GM12878 (cell line): ENCODE data around the gene ZSCAN32. TPM values are rescaled to one million over a fixed set of nuclear protein-coding genes. Genes with fewer than 3 reads are reported as not detected.

ENCODE experiments used
- IRF4 ChIP-seq: IDR thresholded peaks from 2 replicates; pipeline ENCODE4 v1.6.1; 2011; ENCODE audit warnings: low read depth, low read length
- LARP7 ChIP-seq: fragments of 450-650 bp; IDR thresholded peaks from 2 replicates; pipeline ENCODE4 v1.6.1; 2017; ENCODE audit warnings: mild to moderate bottlenecking
- SP1 ChIP-seq: IDR thresholded peaks from one replicate; pipeline ENCODE4 v1.6.1; 2011; ENCODE audit warnings: low read depth, low read length
- TBL1XR1 ChIP-seq: IDR thresholded peaks from 2 replicates; pipeline ENCODE4 v1.6.1; 2012; ENCODE audit warnings: low read depth, low read length, improper control_type of control experiment
- TCF7 ChIP-seq: IDR thresholded peaks from 2 replicates; pipeline ENCODE4 v1.6.1; 2014; ENCODE audit warnings: antibody characterized with exemption, borderline replicate concordance
- WRNIP1 ChIP-seq: IDR thresholded peaks from 2 replicates; pipeline ENCODE4 v1.6.1; 2011; ENCODE audit warnings: low read depth, low read length, improper control_type of control experiment, borderline replicate concordance
- polyA plus RNA-seq, 11 experiments: library from polyadenylated mRNA; depleted of rRNA in 4 of 11; unstranded in 6 of 11; stranded (reverse) in 5 of 11; fragments of >200 nt; fragmentation: Nextera tagmentation in 4 of 11; fragmentation: Illumina TruSeq in 1 of 11; extraction: Ambion mirVana in 4 of 11; extraction: Trizol in 1 of 11; gene quantifications; 1 replicate in 1 of 11; 2 replicates in 10 of 11; pipeline versions ENCODE4 v1.2.1 to v1.2.3, GENCODE V29; 2011 to 2016; ENCODE audit warnings: inconsistent platforms in 2 of 11, missing spikeins in 2 of 11, low read depth in 1 of 11
- total RNA-seq, 4 experiments: library from RNA; depleted of rRNA in 3 of 4; stranded (reverse); fragments of >200 nt in 3 of 4; fragmentation: Illumina TruSeq in 1 of 4; extraction: Trizol in 1 of 4; gene quantifications; 2 replicates each; pipeline versions ENCODE4 v1.2.1 to v1.2.3, GENCODE V29; 2013 to 2021
- TF ChIP-seq, protein P1 (sequence below): fragments of 450-650 bp; formaldehyde crosslinking; IDR thresholded peaks from 2 replicates; pipeline ENCODE4 v1.5.0; 2022; ENCODE audit warnings: mild to moderate bottlenecking, missing genetic modification characterization

ZSCAN32 gene
- total and polyA plus RNA-seq, 10 of the 15 experiments (the other 5 are each of a cell fraction or from before 2014, with no cell fraction given), result 9.6 to 23.8 (median 15.5) TPM

DNA sequence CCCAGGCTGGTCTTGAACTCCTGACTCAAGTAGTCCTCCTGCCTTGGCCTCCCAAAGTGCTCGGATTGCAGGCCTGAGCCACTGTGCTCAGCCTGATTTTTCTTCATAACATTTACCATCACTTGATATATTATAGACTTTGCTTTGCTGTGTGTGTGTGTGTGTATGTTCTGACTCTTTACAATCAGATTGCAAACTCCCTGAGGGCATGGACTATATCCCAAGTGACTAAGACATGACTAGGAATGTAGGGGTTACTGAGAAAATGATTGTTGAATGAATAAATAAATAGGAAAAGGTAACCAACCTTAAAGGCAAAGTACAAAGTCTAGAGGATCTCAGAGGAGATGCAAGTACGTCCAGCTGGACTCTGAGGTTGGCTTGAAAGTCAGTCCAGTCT is 54.8 kb downstream of the ZSCAN32 start (continued):
- TF ChIP-seq, protein P1, sequence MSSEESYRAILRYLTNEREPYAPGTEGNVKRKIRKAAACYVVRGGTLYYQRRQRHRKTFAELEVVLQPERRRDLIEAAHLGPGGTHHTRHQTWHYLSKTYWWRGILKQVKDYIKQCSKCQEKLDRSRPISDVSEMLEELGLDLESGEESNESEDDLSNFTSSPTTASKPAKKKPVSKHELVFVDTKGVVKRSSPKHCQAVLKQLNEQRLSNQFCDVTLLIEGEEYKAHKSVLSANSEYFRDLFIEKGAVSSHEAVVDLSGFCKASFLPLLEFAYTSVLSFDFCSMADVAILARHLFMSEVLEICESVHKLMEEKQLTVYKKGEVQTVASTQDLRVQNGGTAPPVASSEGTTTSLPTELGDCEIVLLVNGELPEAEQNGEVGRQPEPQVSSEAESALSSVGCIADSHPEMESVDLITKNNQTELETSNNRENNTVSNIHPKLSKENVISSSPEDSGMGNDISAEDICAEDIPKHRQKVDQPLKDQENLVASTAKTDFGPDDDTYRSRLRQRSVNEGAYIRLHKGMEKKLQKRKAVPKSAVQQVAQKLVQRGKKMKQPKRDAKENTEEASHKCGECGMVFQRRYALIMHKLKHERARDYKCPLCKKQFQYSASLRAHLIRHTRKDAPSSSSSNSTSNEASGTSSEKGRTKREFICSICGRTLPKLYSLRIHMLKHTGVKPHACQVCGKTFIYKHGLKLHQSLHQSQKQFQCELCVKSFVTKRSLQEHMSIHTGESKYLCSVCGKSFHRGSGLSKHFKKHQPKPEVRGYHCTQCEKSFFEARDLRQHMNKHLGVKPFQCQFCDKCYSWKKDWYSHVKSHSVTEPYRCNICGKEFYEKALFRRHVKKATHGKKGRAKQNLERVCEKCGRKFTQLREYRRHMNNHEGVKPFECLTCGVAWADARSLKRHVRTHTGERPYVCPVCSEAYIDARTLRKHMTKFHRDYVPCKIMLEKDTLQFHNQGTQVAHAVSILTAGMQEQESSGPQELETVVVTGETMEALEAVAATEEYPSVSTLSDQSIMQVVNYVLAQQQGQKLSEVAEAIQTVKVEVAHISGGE, result no peak
- no peak for TF ChIP-seq WRNIP1
- TF ChIP-seq TCF7, result no peak
- no peak for TF ChIP-seq SP1
- no peak for TF ChIP-seq TBL1XR1
- no peak for TF ChIP-seq IRF4
- TF ChIP-seq LARP7, result no peak

Other genes starting within 250 kb of the ZSCAN32 start
Only the 7 nearest of the 14 such genes appear.
- 2.5 and 2.8 TPM in 2 replicates for gene TIGD7, start 95.6 kb downstream of the ZSCAN32 start, total RNA-seq (2014; rRNA removed)
- 2.5 and 3.1 TPM in 2 replicates for gene TIGD7, start 95.6 kb downstream of the ZSCAN32 start, total RNA-seq (2014; rRNA removed; fragmentation: Illumina TruSeq; extraction: Trizol)
- gene TIGD7, start 95.6 kb downstream of the ZSCAN32 start, total RNA-seq (2021), result 1.9 and 2.0 TPM in 2 replicates
- gene TIGD7, start 95.6 kb downstream of the ZSCAN32 start, polyA plus RNA-seq (2011; rRNA removed), result 3.8 and 5.3 TPM in 2 replicates
- gene TIGD7, start 95.6 kb downstream of the ZSCAN32 start, polyA plus RNA-seq (2014; fragmentation: Illumina TruSeq; extraction: Trizol), result 3.6 and 4.3 TPM in 2 replicates
- under 1 TPM; 0.37 to 0.77 TPM for gene TIGD7, start 95.6 kb downstream of the ZSCAN32 start, polyA plus RNA-seq (2014; fragmentation: Nextera tagmentation; extraction: Ambion mirVana)
- 2.0 and 3.0 TPM in 2 replicates for gene TIGD7, start 95.6 kb downstream of the ZSCAN32 start, polyA plus RNA-seq (2014; rRNA removed)
- 1 to 10 TPM; 3.0 to 3.4 TPM for gene TIGD7, start 95.6 kb downstream of the ZSCAN32 start, polyA plus RNA-seq (2016; fragmentation: Nextera tagmentation; extraction: Ambion mirVana)
- gene ZNF75A, start 95.5 kb downstream of the ZSCAN32 start, total RNA-seq (2014; rRNA removed), result 14.0 and 17.7 TPM in 2 replicates
- 21.2 and 21.7 TPM in 2 replicates for gene ZNF75A, start 95.5 kb downstream of the ZSCAN32 start, total RNA-seq (2014; rRNA removed; fragmentation: Illumina TruSeq; extraction: Trizol)
- gene ZNF75A, start 95.5 kb downstream of the ZSCAN32 start, total RNA-seq (2021), result 13.7 and 15.7 TPM in 2 replicates
- gene ZNF75A, start 95.5 kb downstream of the ZSCAN32 start, polyA plus RNA-seq (2011; rRNA removed), result 14.3 and 19.3 TPM in 2 replicates
- 20.1 and 27.9 TPM in 2 replicates for gene ZNF75A, start 95.5 kb downstream of the ZSCAN32 start, polyA plus RNA-seq (2014; fragmentation: Illumina TruSeq; extraction: Trizol)
- gene ZNF75A, start 95.5 kb downstream of the ZSCAN32 start, polyA plus RNA-seq (2014; fragmentation: Nextera tagmentation; extraction: Ambion mirVana), result 1 to 10 TPM; 7.4 to 8.7 TPM
- 15.8 and 19.1 TPM in 2 replicates for gene ZNF75A, start 95.5 kb downstream of the ZSCAN32 start, polyA plus RNA-seq (2014; rRNA removed)
- gene ZNF75A, start 95.5 kb downstream of the ZSCAN32 start, polyA plus RNA-seq (2016; fragmentation: Nextera tagmentation; extraction: Ambion mirVana), result 10 to 100 TPM; 16.5 to 18.7 TPM
- gene OR2C1, start 45.1 kb downstream of the ZSCAN32 start, total RNA-seq (2014; rRNA removed), result not detected in 2 replicates
- gene OR2C1, start 45.1 kb downstream of the ZSCAN32 start, total RNA-seq (2014; rRNA removed; fragmentation: Illumina TruSeq; extraction: Trizol), result not detected in 2 replicates
- 0.21 TPM in 1 of 2 replicates, not detected in the other for gene OR2C1, start 45.1 kb downstream of the ZSCAN32 start, total RNA-seq (2021)
- gene OR2C1, start 45.1 kb downstream of the ZSCAN32 start, polyA plus RNA-seq (2011; rRNA removed), result 0.05 and 0.16 TPM in 2 replicates
- gene OR2C1, start 45.1 kb downstream of the ZSCAN32 start, polyA plus RNA-seq (2014; fragmentation: Illumina TruSeq; extraction: Trizol), result 0.06 TPM in 1 of 2 replicates, not detected in the other
- under 1 TPM in 1 of 2 experiments, not detected in 1; 0.21 TPM for gene OR2C1, start 45.1 kb downstream of the ZSCAN32 start, polyA plus RNA-seq (2014; fragmentation: Nextera tagmentation; extraction: Ambion mirVana)
- not detected in 2 replicates for gene OR2C1, start 45.1 kb downstream of the ZSCAN32 start, polyA plus RNA-seq (2014; rRNA removed)
- under 1 TPM in 1 of 2 experiments, not detected in 1; 0.14 TPM for gene OR2C1, start 45.1 kb downstream of the ZSCAN32 start, polyA plus RNA-seq (2016; fragmentation: Nextera tagmentation; extraction: Ambion mirVana)
- gene ZNF174, start 211 bp upstream of the ZSCAN32 start, total RNA-seq (2014; rRNA removed), result 11.0 and 12.5 TPM in 2 replicates
- 7.6 and 8.2 TPM in 2 replicates for gene ZNF174, start 211 bp upstream of the ZSCAN32 start, total RNA-seq (2014; rRNA removed; fragmentation: Illumina TruSeq; extraction: Trizol)
- 9.5 and 10.1 TPM in 2 replicates for gene ZNF174, start 211 bp upstream of the ZSCAN32 start, total RNA-seq (2021)
- 14.1 and 14.3 TPM in 2 replicates for gene ZNF174, start 211 bp upstream of the ZSCAN32 start, polyA plus RNA-seq (2011; rRNA removed)
- 11.9 and 13.2 TPM in 2 replicates for gene ZNF174, start 211 bp upstream of the ZSCAN32 start, polyA plus RNA-seq (2014; fragmentation: Illumina TruSeq; extraction: Trizol)
- gene ZNF174, start 211 bp upstream of the ZSCAN32 start, polyA plus RNA-seq (2014; fragmentation: Nextera tagmentation; extraction: Ambion mirVana), result 1 to 10 TPM; 3.0 to 4.7 TPM
- gene ZNF174, start 211 bp upstream of the ZSCAN32 start, polyA plus RNA-seq (2014; rRNA removed), result 9.8 and 10.7 TPM in 2 replicates
- gene ZNF174, start 211 bp upstream of the ZSCAN32 start, polyA plus RNA-seq (2016; fragmentation: Nextera tagmentation; extraction: Ambion mirVana), result 10 to 100 TPM in 1 of 2 experiments, 1 to 10 TPM in 1; 8.6 to 10.0 TPM
- gene ZNF597, start 42.5 kb upstream of the ZSCAN32 start, total RNA-seq (2014; rRNA removed), result 2.4 TPM in 2 replicates
- 2.8 TPM in 2 replicates for gene ZNF597, start 42.5 kb upstream of the ZSCAN32 start, total RNA-seq (2014; rRNA removed; fragmentation: Illumina TruSeq; extraction: Trizol)
- gene ZNF597, start 42.5 kb upstream of the ZSCAN32 start, total RNA-seq (2021), result 1.9 and 2.0 TPM in 2 replicates
- 2.7 and 3.1 TPM in 2 replicates for gene ZNF597, start 42.5 kb upstream of the ZSCAN32 start, polyA plus RNA-seq (2011; rRNA removed)
- 2.0 and 2.8 TPM in 2 replicates for gene ZNF597, start 42.5 kb upstream of the ZSCAN32 start, polyA plus RNA-seq (2014; fragmentation: Illumina TruSeq; extraction: Trizol)
- gene ZNF597, start 42.5 kb upstream of the ZSCAN32 start, polyA plus RNA-seq (2014; fragmentation: Nextera tagmentation; extraction: Ambion mirVana), result under 1 TPM; 0.80 to 0.85 TPM
- 1.2 and 1.5 TPM in 2 replicates for gene ZNF597, start 42.5 kb upstream of the ZSCAN32 start, polyA plus RNA-seq (2014; rRNA removed)
- gene ZNF597, start 42.5 kb upstream of the ZSCAN32 start, polyA plus RNA-seq (2016; fragmentation: Nextera tagmentation; extraction: Ambion mirVana), result 1 to 10 TPM; 1.3 to 2.8 TPM
- 17.6 and 19.3 TPM in 2 replicates for gene NAA60, start 42.7 kb upstream of the ZSCAN32 start, total RNA-seq (2014; rRNA removed)
- gene NAA60, start 42.7 kb upstream of the ZSCAN32 start, total RNA-seq (2014; rRNA removed; fragmentation: Illumina TruSeq; extraction: Trizol), result 10.9 and 15.6 TPM in 2 replicates
- gene NAA60, start 42.7 kb upstream of the ZSCAN32 start, total RNA-seq (2021), result 38.6 and 39.7 TPM in 2 replicates
- 24.3 and 30.8 TPM in 2 replicates for gene NAA60, start 42.7 kb upstream of the ZSCAN32 start, polyA plus RNA-seq (2011; rRNA removed)
- gene NAA60, start 42.7 kb upstream of the ZSCAN32 start, polyA plus RNA-seq (2014; fragmentation: Illumina TruSeq; extraction: Trizol), result 42.5 and 54.7 TPM in 2 replicates
- gene NAA60, start 42.7 kb upstream of the ZSCAN32 start, polyA plus RNA-seq (2014; fragmentation: Nextera tagmentation; extraction: Ambion mirVana), result 1 to 10 TPM; 6.2 to 9.1 TPM
- gene NAA60, start 42.7 kb upstream of the ZSCAN32 start, polyA plus RNA-seq (2014; rRNA removed), result 32.2 and 39.1 TPM in 2 replicates
- gene NAA60, start 42.7 kb upstream of the ZSCAN32 start, polyA plus RNA-seq (2016; fragmentation: Nextera tagmentation; extraction: Ambion mirVana), result 10 to 100 TPM; 38.4 to 43.1 TPM
- gene C16orf90, start 94.5 kb upstream of the ZSCAN32 start, total RNA-seq (2014; rRNA removed), result not detected in 2 replicates
- gene C16orf90, start 94.5 kb upstream of the ZSCAN32 start, total RNA-seq (2014; rRNA removed; fragmentation: Illumina TruSeq; extraction: Trizol), result not detected in 2 replicates
- gene C16orf90, start 94.5 kb upstream of the ZSCAN32 start, total RNA-seq (2021), result not detected in 2 replicates
- gene C16orf90, start 94.5 kb upstream of the ZSCAN32 start, polyA plus RNA-seq (2011; rRNA removed), result not detected in 2 replicates
- not detected in 2 replicates for gene C16orf90, start 94.5 kb upstream of the ZSCAN32 start, polyA plus RNA-seq (2014; fragmentation: Illumina TruSeq; extraction: Trizol)
- not detected for gene C16orf90, start 94.5 kb upstream of the ZSCAN32 start, polyA plus RNA-seq (2014; fragmentation: Nextera tagmentation; extraction: Ambion mirVana)
- not detected in 2 replicates for gene C16orf90, start 94.5 kb upstream of the ZSCAN32 start, polyA plus RNA-seq (2014; rRNA removed)
- not detected for gene C16orf90, start 94.5 kb upstream of the ZSCAN32 start, polyA plus RNA-seq (2016; fragmentation: Nextera tagmentation; extraction: Ambion mirVana)